B cell (primary cell): ENCODE data around the gene MAGED2. TPM values are rescaled to one million over a fixed set of nuclear protein-coding genes. Genes with fewer than 3 reads are reported as not detected.
"Not testable (repeated sequence)": the region's sequence is repeated elsewhere in the genome, so short reads cannot be mapped to it uniquely, and the experiment has no call there.

ENCODE experiments used
- ATAC-seq: fragments of 200-7000 bp; cut with Tn5 transposase; one replicate; pipeline ENCODE4 v1.10.0; 2021; ENCODE audit warnings: low read depth, mild to moderate bottlenecking, moderate number of reproducible peaks, moderate library complexity
- CTCF ChIA-PET: fragments of 350-600 bp; sonication (Branson Sonifier 250); formaldehyde crosslinking; loops from one replicate; lab custom pipeline; 2021; ENCODE audit warnings: antibody characterized with exemption, inconsistent platforms; lab: Charles Lee
- POLR2A ChIA-PET: fragments of 350-600 bp; sonication (Branson Sonifier 250); formaldehyde crosslinking; loops from one replicate; lab custom pipeline; 2021; ENCODE audit warnings: antibody characterized with exemption; lab: Charles Lee
- DNase-seq: peaks from one replicate; pipeline ENCODE4 v3.0.0; 2013
- H2AFZ ChIP-seq: 2 replicates; pipeline ENCODE4 v1.6.1; 2012; ENCODE audit warnings: mild to moderate bottlenecking, low read depth, low read length; ENCODE audit not compliant: insufficient read depth, poor library complexity, severe bottlenecking
- H3K27ac ChIP-seq, 2 donors: 1 replicate in 1 of 2; 2 replicates in 1 of 2; pipeline ENCODE4 v1.5.1; 2012 to 2013; ENCODE audit warnings: low read length in 2 of 2, mild to moderate bottlenecking in 2 of 2, moderate library complexity in 1 of 2
- H3K27me3 ChIP-seq, 4 experiments: fragments of 200-600 bp in 1 of 4; sonication (generic) in 1 of 4; replicated peaks in 1 of 4; 1 replicate in 2 of 4; 2 replicates in 2 of 4; pipeline versions ENCODE4 v1.6.1 to v1.7.0; 2013 to 2016; ENCODE audit warnings: low read length in 3 of 4, mild to moderate bottlenecking in 2 of 4, mixed read lengths in 1 of 4, moderate library complexity in 1 of 4; ENCODE audit not compliant: insufficient read depth in 4 of 4, control insufficient read depth in 3 of 4; ENCODE audit errors: control extremely low read depth in 1 of 4
- H3K36me3 ChIP-seq, 2 experiments: replicated peaks in 1 of 2; 1 replicate in 1 of 2; 2 replicates in 1 of 2; pipeline versions ENCODE4 v1.6.1 to v1.7.1; 2013; ENCODE audit warnings: low read length in 1 of 2; ENCODE audit not compliant: insufficient read depth in 2 of 2, control insufficient read depth in 1 of 2; ENCODE audit errors: control extremely low read depth in 1 of 2, extremely low read depth in 1 of 2
- H3K4me1 ChIP-seq, 2 donors: fragments of 200-600 bp in 1 of 2; sonication (generic) in 1 of 2; 1 replicate in 1 of 2; 2 replicates in 1 of 2; pipeline versions ENCODE4 v1.5.1 to v1.6.1; 2013 to 2017; ENCODE audit warnings: low read length in 2 of 2; ENCODE audit not compliant: control insufficient read depth in 2 of 2, insufficient read depth in 2 of 2
- H3K4me2 ChIP-seq: replicated peaks from 2 replicates; pipeline ENCODE3; 2012; ENCODE audit warnings: mild to moderate bottlenecking, low read depth, low read length; ENCODE audit not compliant: poor library complexity, severe bottlenecking
- H3K4me3 ChIP-seq, 5 experiments: fragments of 200-600 bp in 1 of 5; sonication (generic) in 1 of 5; 1 replicate in 3 of 5; 2 replicates in 2 of 5; pipeline versions ENCODE4 v1.5.1 to v1.7.0; 2011 to 2016; ENCODE audit warnings: low read length in 4 of 5, mild to moderate bottlenecking in 4 of 5, low read depth in 2 of 5, control low read depth in 1 of 5, moderate library complexity in 1 of 5; ENCODE audit not compliant: insufficient read depth in 1 of 5; ENCODE audit errors: control extremely low read depth in 1 of 5, extremely low read depth in 1 of 5
- H3K79me2 ChIP-seq: fragments of 200-600 bp; sonication (generic); one replicate; pipeline ENCODE4 v1.6.0; 2016; ENCODE audit warnings: low read length; ENCODE audit not compliant: control insufficient read depth, insufficient read depth
- H3K9ac ChIP-seq: fragments of 200-600 bp; sonication (generic); 2 replicates; pipeline ENCODE4 v1.6.1; 2017; ENCODE audit warnings: mild to moderate bottlenecking, low read length, moderate library complexity
- H3K9me3 ChIP-seq, 3 donors: one replicate each; pipeline versions ENCODE4 v1.6.1 to v1.7.1; 2013; ENCODE audit warnings: low read length in 2 of 3; ENCODE audit not compliant: control insufficient read depth in 2 of 3, insufficient read depth in 1 of 3; ENCODE audit errors: control extremely low read depth in 1 of 3
- H4K20me1 ChIP-seq: 2 replicates; pipeline ENCODE4 v1.6.0; 2012; ENCODE audit warnings: mild to moderate bottlenecking, low read length; ENCODE audit not compliant: insufficient read depth, control insufficient read depth, poor library complexity, severe bottlenecking
- H3K27ac Mint-ChIP-seq: one replicate; pipeline ENCODE4 v1.8.0; 2021; ENCODE audit warnings: mixed read lengths
- H3K27me3 Mint-ChIP-seq: one replicate; pipeline ENCODE4 v1.8.0; 2021; ENCODE audit warnings: mixed read lengths
- H3K4me1 Mint-ChIP-seq: one replicate; pipeline ENCODE4 v1.8.0; 2021; ENCODE audit warnings: mixed read lengths
- H3K4me3 Mint-ChIP-seq: one replicate; pipeline ENCODE4 v1.8.0; 2021; ENCODE audit warnings: mixed read lengths
- H3K9me3 Mint-ChIP-seq: one replicate; pipeline ENCODE4 v1.8.0; 2022; ENCODE audit warnings: mixed read lengths; ENCODE audit not compliant: insufficient read depth
- CTCF ChIP-seq: fragments of 200-600 bp; IDR thresholded peaks from one replicate; pipeline ENCODE4 v1.8.0; 2022; ENCODE audit warnings: antibody characterized with exemption, mild to moderate bottlenecking
- EZH2 ChIP-seq: IDR thresholded peaks from 2 replicates; pipeline ENCODE4 v1.6.1; 2012; ENCODE audit warnings: borderline replicate concordance, low read depth, mild to moderate bottlenecking, moderate library complexity, low read length; ENCODE audit not compliant: insufficient read depth, poor library complexity, severe bottlenecking
- WGBS: methylation state at CpG from one replicate; pipeline ENCODE4 v1.1.5; 2013; ENCODE audit warnings: missing lambda C conversion rate; ENCODE audit not compliant: insufficient coverage; 5-methylcytosine and 5-hydroxymethylcytosine counted together
- intact Hi-C: fragments of 100-400 bp; cut with micrococcal nuclease; formaldehyde crosslinking; loops from one replicate; pipeline ENCODE4 v1.10.0; 2022
- polyA plus RNA-seq: library from polyadenylated mRNA; depleted of rRNA; stranded (reverse); fragments of >200 nt; gene quantifications from 2 replicates; pipeline ENCODE4 v1.2.3, GENCODE V29; 2012
- total RNA-seq, 2 donors: library from RNA; stranded (reverse); fragments of 120-200 nt in 1 of 2; gene quantifications; 1 replicate in 1 of 2; 2 replicates in 1 of 2; pipeline versions ENCODE4 v1.2.3 to v1.2.4, GENCODE V29; 2013 to 2022

The MAGED2 gene
- total and polyA plus RNA-seq, 2 donors (not counting 1 experiment from before 2014, with no cell fraction given), result 47.8 to 87.2 TPM

- Mint-ChIP-seq H3K4me1 (no peaks in the 10 kb centered on the region), H3K9me3 (no peaks in the 10 kb centered on the region), H3K4me3 (no peak overlapping the region), H3K27ac (no peak overlapping the region), H3K27me3 (peaks cover 3% of the 10 kb centered on the region)
- H3K4me1 ChIP-seq, result no peaks in the 10 kb centered on the region
- ChIA-PET CTCF (no interaction called here), POLR2A (no interaction called here)
- H3K27me3 ChIP-seq, result no peaks in the 10 kb centered on the region
- TF ChIP-seq EZH2 (no peak), CTCF (no peak)
- no peaks in the 10 kb centered on the region for H3K36me3 ChIP-seq
- intact Hi-C loops, result no loop called here
- no peak for ATAC-seq
- no peaks in the 10 kb centered on the region for H3K79me2 ChIP-seq
- DNase-seq, result no peak
- H3K9ac ChIP-seq, result no peak overlapping the region
- H2AFZ ChIP-seq, result no peak overlapping the region
- no peaks in the 10 kb centered on the region for H3K9me3 ChIP-seq
- no peak overlapping the region for H3K4me3 ChIP-seq
- WGBS, result no CpG with 5 or more reads among the region's 1 CpG
- H3K27ac ChIP-seq, result no peak overlapping the region
- no peak overlapping the region for H3K4me2 ChIP-seq
- H4K20me1 ChIP-seq, result no peaks in the 10 kb centered on the region
These were observed 35.1 kb downstream of the MAGED2 start for GRCh38 chrX:54842607-54843006.

- Histone ChIP-seq H3K36me3 (no peaks in the 10 kb centered on the region), H3K9ac (no peak overlapping the region), H3K27ac (no peak overlapping the region), H3K4me3 (no peak overlapping the region), H4K20me1 (no peaks in the 10 kb centered on the region), H3K9me3 (no peaks in the 10 kb centered on the region), H3K79me2 (no peaks in the 10 kb centered on the region), H2AFZ (no peak overlapping the region), H3K4me2 (no peak overlapping the region), H3K4me1 (no peaks in the 10 kb centered on the region), H3K27me3 (no peaks in the 10 kb centered on the region)
- intact Hi-C loops, result no loop called here
- Mint-ChIP-seq H3K9me3 (no peaks in the 10 kb centered on the region), H3K4me1 (no peaks in the 10 kb centered on the region), H3K27ac (no peak overlapping the region), H3K4me3 (no peak overlapping the region), H3K27me3 (no peaks in the 10 kb centered on the region)
- ChIA-PET POLR2A (no interaction called here), CTCF (no interaction called here)
- TF ChIP-seq EZH2, result no peak
- TF ChIP-seq CTCF, result no peak
- WGBS, result no CpG with 5 or more reads among the region's 2 CpGs
- ATAC-seq (no peak), DNase-seq (no peak)
These were observed 35.5 kb downstream of the MAGED2 start for GRCh38 chrX:54843050-54843449.

GRCh38 chrX:54847700-54848099 lies 40.2 kb downstream of the MAGED2 start:
- H3K4me2 ChIP-seq, H3K4me3 ChIP-seq, H3K27me3 ChIP-seq, H3K9me3 Mint-ChIP-seq, intact Hi-C loops, H3K4me1 Mint-ChIP-seq, H4K20me1 ChIP-seq, H3K36me3 ChIP-seq, H3K4me1 ChIP-seq, H3K9me3 ChIP-seq, H3K9ac ChIP-seq, ATAC-seq, H3K27ac ChIP-seq, H3K27me3 Mint-ChIP-seq, H3K79me2 ChIP-seq, CTCF ChIA-PET, H3K4me3 Mint-ChIP-seq, POLR2A ChIA-PET, H2AFZ ChIP-seq, H3K27ac Mint-ChIP-seq, DNase-seq: not testable (repeated sequence)
- no CpG with 5 or more reads among the region's 2 CpGs for WGBS
